ENCODE measurements around the gene GPRIN2. TPM values are rescaled to one million over a fixed set of nuclear protein-coding genes. Genes with fewer than 3 reads are reported as not detected.

The GPRIN2 gene
- total RNA-seq, 6 experiments from 2014 or later, result not detected

DNA sequence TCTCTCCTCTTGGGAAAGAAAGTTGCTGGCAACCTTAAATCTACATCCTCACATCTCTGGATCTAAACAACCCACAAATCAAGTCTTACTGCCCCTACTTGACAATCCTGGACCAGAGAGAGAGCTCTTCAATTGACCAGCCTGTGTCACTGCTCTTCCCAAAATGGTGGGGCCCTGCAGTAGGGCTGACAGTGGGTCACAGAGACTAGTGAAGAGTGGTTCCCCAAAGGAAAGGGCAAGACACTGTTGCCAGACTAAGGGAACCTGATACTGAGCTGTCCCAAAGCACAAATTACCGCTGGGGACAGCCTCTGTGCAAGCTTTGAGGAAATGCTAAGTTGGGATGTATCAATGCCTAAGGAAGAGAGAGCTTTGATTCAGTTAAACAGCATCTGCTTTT, 4.5 kb upstream of the GPRIN2 start:
- Mint-ChIP-seq H3K4me1 (ENCODE audit: low read depth) (no peaks in the 10 kb centered on the region), H3K9me3 (no peaks in the 10 kb centered on the region), H3K27ac (no peak overlapping the region), H3K4me3 (no peak overlapping the region), H3K27me3 (ENCODE audit: insufficient read depth) (peaks cover 12% of the 10 kb centered on the region), H3K36me3 (ENCODE audit: low read depth) (no peaks in the 10 kb centered on the region)
- DNase-seq, result no peak
- TF ChIP-seq, protein P1, sequence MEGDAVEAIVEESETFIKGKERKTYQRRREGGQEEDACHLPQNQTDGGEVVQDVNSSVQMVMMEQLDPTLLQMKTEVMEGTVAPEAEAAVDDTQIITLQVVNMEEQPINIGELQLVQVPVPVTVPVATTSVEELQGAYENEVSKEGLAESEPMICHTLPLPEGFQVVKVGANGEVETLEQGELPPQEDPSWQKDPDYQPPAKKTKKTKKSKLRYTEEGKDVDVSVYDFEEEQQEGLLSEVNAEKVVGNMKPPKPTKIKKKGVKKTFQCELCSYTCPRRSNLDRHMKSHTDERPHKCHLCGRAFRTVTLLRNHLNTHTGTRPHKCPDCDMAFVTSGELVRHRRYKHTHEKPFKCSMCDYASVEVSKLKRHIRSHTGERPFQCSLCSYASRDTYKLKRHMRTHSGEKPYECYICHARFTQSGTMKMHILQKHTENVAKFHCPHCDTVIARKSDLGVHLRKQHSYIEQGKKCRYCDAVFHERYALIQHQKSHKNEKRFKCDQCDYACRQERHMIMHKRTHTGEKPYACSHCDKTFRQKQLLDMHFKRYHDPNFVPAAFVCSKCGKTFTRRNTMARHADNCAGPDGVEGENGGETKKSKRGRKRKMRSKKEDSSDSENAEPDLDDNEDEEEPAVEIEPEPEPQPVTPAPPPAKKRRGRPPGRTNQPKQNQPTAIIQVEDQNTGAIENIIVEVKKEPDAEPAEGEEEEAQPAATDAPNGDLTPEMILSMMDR (IDR thresholded peaks at IDR 0.05), result no peak

DNA sequence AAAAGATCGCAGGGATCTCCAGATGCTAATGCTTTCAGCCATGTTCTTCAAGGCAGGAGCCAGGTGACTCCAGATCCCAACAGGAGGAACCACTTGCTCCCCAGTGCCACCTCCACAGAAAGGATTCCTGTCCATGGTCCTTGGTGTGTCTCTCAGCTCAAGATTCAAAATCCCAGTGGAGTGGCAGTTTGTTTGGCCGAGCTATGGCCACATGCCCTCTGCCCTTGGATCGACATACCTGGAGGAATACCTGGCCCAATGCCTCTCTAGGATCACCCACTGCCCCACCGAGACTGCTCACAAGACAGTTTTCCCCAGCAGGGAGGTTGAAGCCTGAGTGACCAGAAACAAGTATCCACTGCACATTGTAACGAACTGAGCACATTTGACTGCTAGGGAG, 3.9 kb upstream of the GPRIN2 start:
- peak; percentile 0 for DNase-seq
- Mint-ChIP-seq H3K36me3 (ENCODE audit: low read depth) (no peaks in the 10 kb centered on the region), H3K9me3 (no peaks in the 10 kb centered on the region), H3K4me3 (no peak overlapping the region), H3K27ac (no peak overlapping the region), H3K4me1 (ENCODE audit: low read depth) (no peaks in the 10 kb centered on the region), H3K27me3 (ENCODE audit: insufficient read depth) (peaks cover 12% of the 10 kb centered on the region)
- TF ChIP-seq, protein P1 (IDR thresholded peaks at IDR 0.05), result no peak

DNA sequence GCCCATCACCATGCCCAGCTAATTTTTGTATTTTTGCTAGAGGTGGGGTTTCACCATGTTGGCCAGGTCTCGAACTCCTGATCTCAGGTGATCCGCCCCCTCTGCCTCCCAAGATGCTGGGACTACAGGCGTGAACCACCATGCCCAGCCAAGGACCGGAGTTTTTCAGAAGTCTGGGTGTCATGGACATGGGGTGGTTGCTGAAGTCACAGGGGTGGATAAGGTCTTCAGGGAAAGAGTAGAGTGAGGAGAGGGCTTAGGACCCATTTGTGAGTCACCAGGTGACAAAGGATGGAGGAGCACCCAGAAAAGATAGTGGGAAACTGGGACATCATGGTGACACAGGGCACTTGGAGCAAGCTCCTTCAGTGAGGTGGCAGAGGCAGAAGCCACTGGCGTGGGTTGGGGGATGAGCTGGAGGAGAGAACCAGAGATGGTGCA, 2.8 kb upstream of the GPRIN2 start:
- Mint-ChIP-seq H3K9me3 (no peaks in the 10 kb centered on the region), H3K4me3 (no peak overlapping the region), H3K4me1 (ENCODE audit: low read depth) (no peaks in the 10 kb centered on the region), H3K27ac (no peak overlapping the region), H3K27me3 (ENCODE audit: insufficient read depth) (peaks cover 12% of the 10 kb centered on the region), H3K36me3 (ENCODE audit: low read depth) (no peaks in the 10 kb centered on the region)
- TF ChIP-seq, protein P1 (IDR thresholded peaks at IDR 0.05), result no peak
- peak; percentile 0 for DNase-seq

DNA sequence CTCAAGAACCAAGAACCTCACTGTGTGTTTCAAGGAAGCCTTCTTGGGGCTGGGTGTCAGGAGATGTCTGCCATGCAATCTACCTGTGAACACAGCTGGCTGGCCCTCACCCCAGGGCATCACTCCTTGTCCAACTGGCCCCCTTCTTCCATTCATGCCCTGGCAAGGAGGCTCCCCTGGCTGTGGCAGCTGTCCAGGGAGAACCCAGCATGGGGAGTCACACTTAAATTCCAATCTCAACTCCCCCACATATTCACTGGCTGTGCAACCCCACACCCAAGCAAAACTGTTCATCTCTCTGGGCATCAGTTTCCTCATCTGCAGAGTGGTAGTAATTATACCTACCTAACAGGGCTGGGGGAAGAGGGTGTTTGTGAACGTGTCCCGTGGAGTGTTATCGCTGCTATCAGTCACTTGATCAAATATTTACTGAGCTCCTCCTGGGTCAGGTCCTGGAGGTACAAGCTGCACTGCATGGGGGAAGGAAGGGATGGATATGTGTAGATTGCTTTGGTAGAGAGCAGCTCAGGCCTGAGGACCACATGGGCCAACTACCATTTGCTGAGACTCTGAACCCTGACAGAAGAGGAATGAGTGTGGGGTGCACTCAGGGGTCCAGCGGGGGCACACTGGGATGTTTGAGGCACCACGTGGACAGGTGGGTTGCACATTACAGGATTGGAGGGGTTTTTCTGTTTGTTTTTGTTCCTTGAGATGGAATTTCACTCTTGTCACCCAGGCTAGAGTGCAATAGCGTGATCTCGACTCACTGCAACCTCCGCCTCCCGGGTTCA, 2.1 kb upstream of the GPRIN2 start:
- Mint-ChIP-seq H3K4me3 (no peak overlapping the region), H3K36me3 (ENCODE audit: low read depth) (no peaks in the 10 kb centered on the region), H3K4me1 (ENCODE audit: low read depth) (no peaks in the 10 kb centered on the region), H3K9me3 (no peaks in the 10 kb centered on the region), H3K27me3 (ENCODE audit: insufficient read depth) (peaks cover 12% of the 10 kb centered on the region), H3K27ac (no peak overlapping the region)
- DNase-seq, result no peak
- TF ChIP-seq, protein P1 (IDR thresholded peaks at IDR 0.05), result no peak

DNA sequence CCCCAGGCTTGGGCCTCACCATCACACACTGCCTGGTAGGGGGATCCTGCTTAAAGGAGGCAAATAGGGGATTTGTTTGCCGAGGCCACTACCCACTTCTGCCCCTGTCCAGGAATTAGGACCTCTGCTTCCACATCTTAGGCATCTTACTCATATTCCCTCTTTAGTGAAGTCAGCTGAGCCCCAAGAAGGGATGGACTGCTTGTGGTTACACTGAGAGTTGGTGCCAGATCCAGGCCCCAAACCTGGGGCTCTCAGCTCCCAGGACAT, 1.6 kb upstream of the GPRIN2 start:
- TF ChIP-seq, protein P1 (IDR thresholded peaks at IDR 0.05), result no peak
- Mint-ChIP-seq H3K9me3 (no peaks in the 10 kb centered on the region), H3K36me3 (ENCODE audit: low read depth) (no peaks in the 10 kb centered on the region), H3K27me3 (ENCODE audit: insufficient read depth) (peaks cover 12% of the 10 kb centered on the region), H3K27ac (no peak overlapping the region), H3K4me1 (ENCODE audit: low read depth) (no peaks in the 10 kb centered on the region), H3K4me3 (no peak overlapping the region)
- DNase-seq, result no peak
